Gastrocnemius medialis (tissue), 4 donors: Measurements from ENCODE around the gene GOSR1. TPM values are rescaled to one million over a fixed set of nuclear protein-coding genes. Genes with fewer than 3 reads are reported as not detected.
"Not testable (repeated sequence)": the region's sequence is repeated elsewhere in the genome, so short reads cannot be mapped to it uniquely, and the experiment has no call there.

Experiments used
- ATAC-seq, 2 donors: fragments of 150-250 bp; one replicate each; pipeline ENCODE4 v1.9.1; 2016
- DNase-seq, 2 donors: peaks; one replicate each; pipeline ENCODE4 v3.0.0-alpha.2; 2019
- H3K27ac ChIP-seq, 4 donors: fragments of 200-600 bp; sonication (generic); 1 replicate in 1 of 4; 2 replicates in 3 of 4; pipeline ENCODE4 v1.5.1; 2016 to 2018; ENCODE audit warnings: mild to moderate bottlenecking in 2 of 4, moderate library complexity in 1 of 4
- H3K27me3 ChIP-seq, 3 donors: fragments of 200-600 bp; sonication (generic) in 2 of 3; 1 replicate in 1 of 3; 2 replicates in 2 of 3; pipeline versions ENCODE4 v1.5.1 to v1.6.0; 2016 to 2019; ENCODE audit warnings: mild to moderate bottlenecking in 1 of 3, moderate library complexity in 1 of 3
- H3K36me3 ChIP-seq, 2 donors: fragments of 200-600 bp; sonication (generic) in 1 of 2; one replicate each; pipeline ENCODE4 v1.5.1; 2017 to 2018
- H3K4me1 ChIP-seq, 2 donors: fragments of 200-600 bp; sonication (generic) in 1 of 2; one replicate each; pipeline ENCODE4 v1.5.1; 2016 to 2017; ENCODE audit warnings: mild to moderate bottlenecking in 2 of 2
- H3K4me3 ChIP-seq, 4 donors: fragments of 200-600 bp; sonication (generic) in 3 of 4; 1 replicate in 1 of 4; 2 replicates in 3 of 4; pipeline ENCODE4 v1.5.1; 2016 to 2019; ENCODE audit warnings: mild to moderate bottlenecking in 2 of 4
- H3K9me3 ChIP-seq, 3 donors: fragments of 200-600 bp; sonication (generic) in 2 of 3; 1 replicate in 1 of 3; 2 replicates in 2 of 3; pipeline ENCODE4 v1.5.1; 2016 to 2019
- CTCF ChIP-seq, 5 experiments: fragments of 450-650 bp in 3 of 5; fragments of 200-600 bp in 2 of 5; sonication (generic) in 2 of 5; IDR thresholded peaks in 4 of 5; conservative IDR thresholded peaks in 1 of 5; 1 replicate in 4 of 5; 2 replicates in 1 of 5; pipeline ENCODE4 v1.5.1; 2016 to 2019; ENCODE audit warnings: antibody characterized with exemption in 5 of 5, mild to moderate bottlenecking in 3 of 5, moderate library complexity in 3 of 5
- POLR2A ChIP-seq, 2 donors: fragments of 450-650 bp; IDR thresholded peaks; one replicate each; pipeline ENCODE4 v1.6.1; 2017; ENCODE audit warnings: antibody characterized with exemption in 2 of 2, mild to moderate bottlenecking in 2 of 2, moderate library complexity in 2 of 2
- in situ Hi-C, 4 donors: fragments of 200-750 bp; cut with MboI; loops; one replicate each; pipeline versions ENCODE4 v1.15.0 to v1.8.0; 2017; ENCODE audit warnings: low sequenced_read_pairs in 4 of 4
- intact Hi-C: fragments of 100-400 bp; cut with DNase I; formaldehyde crosslinking; loops from one replicate; pipeline ENCODE4 v1.15.1; 2023; ENCODE audit warnings: low total_unique reads
- total RNA-seq, 4 donors: library from RNA; depleted of rRNA; stranded (reverse); fragments of >200 nt; gene quantifications; one replicate each; pipeline versions ENCODE4 v1.1.0 to v1.2.3, GENCODE V29; 2016

GOSR1 gene
- total RNA-seq, 4 donors from 2014 or later, result 22.7 to 29.1 (median 25.8) TPM

GRCh38 chr17:30526401-30526800, 49.2 kb downstream of the GOSR1 start:
- DNase-seq (no peak), ATAC-seq (no peak)
- in situ Hi-C loops (no loop called here), intact Hi-C loops (no loop called here)
- no peaks in the 10 kb centered on the region for H3K27me3 ChIP-seq
- TF ChIP-seq CTCF (IDR thresholded peaks at IDR 0.05 in 4 of 5, conservative IDR thresholded peaks at IDR 0.05 in 1 of 5) (no peak), POLR2A (IDR thresholded peaks at IDR 0.05) (no peak)
- peaks cover 6 to 8% of the 10 kb centered on the region in 2 donors for H3K4me1 ChIP-seq
- peaks cover 0 to 14% of the 10 kb centered on the region in 2 donors for H3K36me3 ChIP-seq
- no peaks in the 10 kb centered on the region for H3K9me3 ChIP-seq
- H3K4me3 ChIP-seq, result no peak overlapping the region
- H3K27ac ChIP-seq, result no peak overlapping the region

- H3K36me3 ChIP-seq, H3K4me3 ChIP-seq, H3K9me3 ChIP-seq, H3K27me3 ChIP-seq, in situ Hi-C loops, intact Hi-C loops, H3K27ac ChIP-seq, DNase-seq, ATAC-seq, H3K4me1 ChIP-seq: not testable (repeated sequence)
Observed at GRCh38 chr17:30528701-30529100, 51.5 kb downstream of the GOSR1 start.

GRCh38 chr17:30530346-30531025, 53.3 kb downstream of the GOSR1 start:
- H3K36me3 ChIP-seq, result no peaks in the 10 kb centered on the region
- no peaks in the 10 kb centered on the region for H3K9me3 ChIP-seq
- no peak for DNase-seq
- no peaks in the 10 kb centered on the region for H3K27me3 ChIP-seq
- no peak for TF ChIP-seq CTCF (IDR thresholded peaks at IDR 0.05 in 4 of 5, conservative IDR thresholded peaks at IDR 0.05 in 1 of 5)
- TF ChIP-seq POLR2A (IDR thresholded peaks at IDR 0.05), result no peak
- in situ Hi-C loops (no loop called here), intact Hi-C loops (no loop called here)
- H3K4me3 ChIP-seq, result no peak overlapping the region
- H3K27ac ChIP-seq, result no peak overlapping the region
- no peak for ATAC-seq
- H3K4me1 ChIP-seq, result no peaks in the 10 kb centered on the region

GRCh38 chr17:30532871-30533270, 55.7 kb downstream of the GOSR1 start:
- no peak overlapping the region for H3K4me3 ChIP-seq
- H3K27ac ChIP-seq, result no peak overlapping the region
- DNase-seq (no peak), ATAC-seq (no peak)
- intact Hi-C loops (no loop called here), in situ Hi-C loops (no loop called here)
- H3K9me3 ChIP-seq, result no peaks in the 10 kb centered on the region
- H3K27me3 ChIP-seq, result no peaks in the 10 kb centered on the region
- no peaks in the 10 kb centered on the region for H3K36me3 ChIP-seq
- H3K4me1 ChIP-seq, result no peaks in the 10 kb centered on the region
- no peak for TF ChIP-seq POLR2A (IDR thresholded peaks at IDR 0.05)
- TF ChIP-seq CTCF (IDR thresholded peaks at IDR 0.05 in 4 of 5, conservative IDR thresholded peaks at IDR 0.05 in 1 of 5), result no peak

DNA sequence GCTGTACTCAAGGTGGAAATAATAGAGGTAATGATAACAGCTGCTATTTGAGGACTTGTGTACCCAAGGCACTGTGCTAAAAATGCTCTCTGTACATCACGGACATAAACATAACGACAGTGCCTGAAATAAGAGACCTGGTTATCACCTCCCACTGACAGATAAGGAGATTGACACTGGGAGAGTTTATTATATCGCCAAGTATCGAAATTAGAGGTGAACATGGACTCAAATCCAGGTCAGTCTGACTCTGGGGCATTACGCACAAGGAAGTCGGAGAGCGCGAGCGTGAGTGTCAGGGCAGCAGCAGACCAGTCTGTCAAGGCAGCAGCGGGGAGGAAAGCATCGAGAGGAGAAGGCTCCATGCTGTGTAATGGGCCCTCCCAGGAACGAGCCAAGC, 57.1 kb downstream of the GOSR1 start:
- H3K27me3 ChIP-seq, result no peaks in the 10 kb centered on the region
- intact Hi-C loops, result no loop called here
- in situ Hi-C loops, result no loop called here
- ATAC-seq, result no peak
- no peaks in the 10 kb centered on the region for H3K9me3 ChIP-seq
- no peaks in the 10 kb centered on the region for H3K4me1 ChIP-seq
- DNase-seq, result no peak
- no peak overlapping the region for H3K4me3 ChIP-seq
- no peaks in the 10 kb centered on the region for H3K36me3 ChIP-seq
- TF ChIP-seq CTCF (IDR thresholded peaks at IDR 0.05 in 4 of 5, conservative IDR thresholded peaks at IDR 0.05 in 1 of 5) (no peak), POLR2A (IDR thresholded peaks at IDR 0.05) (no peak)
- H3K27ac ChIP-seq, result no peak overlapping the region
